ENCODE measurements around the gene TAOK1. TPM values are rescaled to one million over a fixed set of nuclear protein-coding genes. Genes with fewer than 3 reads are reported as not detected.
"Not testable (repeated sequence)": the region's sequence is repeated elsewhere in the genome, so short reads cannot be mapped to it uniquely, and the experiment has no call there.

The TAOK1 gene
- total RNA-seq, 1 donor from 2014 or later, result 36.0 TPM

- Histone ChIP-seq H3K9ac (ENCODE audit: low read depth in 1 of 3, low read length in 3 of 3) (no peak overlapping the region), H3K27me3 (ENCODE audit: control insufficient read depth in 3 of 3, insufficient read depth in 3 of 3, low read length in 3 of 3) (no peaks in the 10 kb centered on the region), H3K27ac (ENCODE audit: low read depth, low read length) (no peak overlapping the region), H3K4me3 (ENCODE audit: low read length in 3 of 3) (no peak overlapping the region), H3K4me1 (ENCODE audit: control insufficient read depth in 3 of 3, insufficient read depth in 3 of 3, low read length in 3 of 3) (peaks cover 0 to 7% (median 4%) of the 10 kb centered on the region in 3 donors), H3K36me3 (ENCODE audit: control insufficient read depth in 3 of 3, insufficient read depth in 3 of 3, low read length in 3 of 3) (peaks cover 0 to 5% (median 0%) of the 10 kb centered on the region in 3 donors), H3K9me3 (ENCODE audit: control insufficient read depth in 3 of 3, low read length in 3 of 3) (no peaks in the 10 kb centered on the region)
These were observed 71.5 kb downstream of the TAOK1 start for GRCh38 chr17:29461483-29462206.

- peaks cover 0 to 8% (median 0%) of the 10 kb centered on the region in 3 donors for H3K36me3 ChIP-seq (ENCODE audit: control insufficient read depth in 3 of 3, insufficient read depth in 3 of 3, low read length in 3 of 3)
- H3K9me3 ChIP-seq (ENCODE audit: control insufficient read depth in 3 of 3, low read length in 3 of 3), result no peaks in the 10 kb centered on the region
- no peaks in the 10 kb centered on the region for H3K27me3 ChIP-seq (ENCODE audit: control insufficient read depth in 3 of 3, insufficient read depth in 3 of 3, low read length in 3 of 3)
- no peak overlapping the region for H3K4me3 ChIP-seq (ENCODE audit: low read length in 3 of 3)
- no peak overlapping the region for H3K9ac ChIP-seq (ENCODE audit: low read depth in 1 of 3, low read length in 3 of 3)
- no peak overlapping the region for H3K27ac ChIP-seq (ENCODE audit: low read depth, low read length)
- H3K4me1 ChIP-seq (ENCODE audit: control insufficient read depth in 3 of 3, insufficient read depth in 3 of 3, low read length in 3 of 3), result no peaks in the 10 kb centered on the region
These were observed 79.1 kb downstream of the TAOK1 start for GRCh38 chr17:29469276-29469675.

GRCh38 chr17:29473437-29473836 is 83.3 kb downstream of the TAOK1 start:
- not testable (repeated sequence) for H3K27me3 ChIP-seq (ENCODE audit: control insufficient read depth in 3 of 3, insufficient read depth in 3 of 3, low read length in 3 of 3); H3K27ac ChIP-seq (ENCODE audit: low read depth, low read length); H3K9me3 ChIP-seq (ENCODE audit: control insufficient read depth in 3 of 3, low read length in 3 of 3); H3K9ac ChIP-seq (ENCODE audit: low read depth in 1 of 3, low read length in 3 of 3); H3K4me1 ChIP-seq (ENCODE audit: control insufficient read depth in 3 of 3, insufficient read depth in 3 of 3, low read length in 3 of 3); H3K36me3 ChIP-seq (ENCODE audit: control insufficient read depth in 3 of 3, insufficient read depth in 3 of 3, low read length in 3 of 3); H3K4me3 ChIP-seq (ENCODE audit: low read length in 3 of 3)

- Histone ChIP-seq H3K4me3 (ENCODE audit: low read length in 3 of 3) (no peak overlapping the region), H3K4me1 (ENCODE audit: control insufficient read depth in 3 of 3, insufficient read depth in 3 of 3, low read length in 3 of 3) (no peaks in the 10 kb centered on the region), H3K27ac (ENCODE audit: low read depth, low read length) (no peak overlapping the region), H3K9me3 (ENCODE audit: control insufficient read depth in 3 of 3, low read length in 3 of 3) (no peaks in the 10 kb centered on the region), H3K36me3 (ENCODE audit: control insufficient read depth in 3 of 3, insufficient read depth in 3 of 3, low read length in 3 of 3) (peaks cover 0 to 11% (median 6%) of the 10 kb centered on the region in 3 donors), H3K9ac (ENCODE audit: low read depth in 1 of 3, low read length in 3 of 3) (no peak overlapping the region), H3K27me3 (ENCODE audit: control insufficient read depth in 3 of 3, insufficient read depth in 3 of 3, low read length in 3 of 3) (no peaks in the 10 kb centered on the region)
These were observed 84.1 kb downstream of the TAOK1 start for GRCh38 chr17:29474297-29474696.

- no peak overlapping the region for H3K27ac ChIP-seq (ENCODE audit: low read depth, low read length)
- no peaks in the 10 kb centered on the region for H3K27me3 ChIP-seq (ENCODE audit: control insufficient read depth in 3 of 3, insufficient read depth in 3 of 3, low read length in 3 of 3)
- no peaks in the 10 kb centered on the region for H3K4me1 ChIP-seq (ENCODE audit: control insufficient read depth in 3 of 3, insufficient read depth in 3 of 3, low read length in 3 of 3)
- no peak overlapping the region for H3K4me3 ChIP-seq (ENCODE audit: low read length in 3 of 3)
- no peaks in the 10 kb centered on the region for H3K9me3 ChIP-seq (ENCODE audit: control insufficient read depth in 3 of 3, low read length in 3 of 3)
- no peak overlapping the region for H3K9ac ChIP-seq (ENCODE audit: low read depth in 1 of 3, low read length in 3 of 3)
- peaks cover 0 to 11% (median 6%) of the 10 kb centered on the region in 3 donors for H3K36me3 ChIP-seq (ENCODE audit: control insufficient read depth in 3 of 3, insufficient read depth in 3 of 3, low read length in 3 of 3)
These were observed 85.7 kb downstream of the TAOK1 start for GRCh38 chr17:29475891-29476290.

- peaks cover 3 to 17% (median 12%) of the 10 kb centered on the region in 3 donors for H3K36me3 ChIP-seq (ENCODE audit: control insufficient read depth in 3 of 3, insufficient read depth in 3 of 3, low read length in 3 of 3)
- not testable (repeated sequence) for H3K4me3 ChIP-seq (ENCODE audit: low read length in 3 of 3); H3K27me3 ChIP-seq (ENCODE audit: control insufficient read depth in 3 of 3, insufficient read depth in 3 of 3, low read length in 3 of 3)
These were observed 90.2 kb downstream of the TAOK1 start for GRCh38 chr17:29480249-29480928.

GRCh38 chr17:29483503-29483902 is 93.3 kb downstream of the TAOK1 start:
- H3K9me3 ChIP-seq (ENCODE audit: control insufficient read depth in 3 of 3, low read length in 3 of 3), result no peaks in the 10 kb centered on the region
- no peak overlapping the region for H3K27ac ChIP-seq (ENCODE audit: low read depth, low read length)
- H3K9ac ChIP-seq (ENCODE audit: low read depth in 1 of 3, low read length in 3 of 3), result no peak overlapping the region
- no peak overlapping the region for H3K4me3 ChIP-seq (ENCODE audit: low read length in 3 of 3)
- no peaks in the 10 kb centered on the region for H3K4me1 ChIP-seq (ENCODE audit: control insufficient read depth in 3 of 3, insufficient read depth in 3 of 3, low read length in 3 of 3)
- H3K27me3 ChIP-seq (ENCODE audit: control insufficient read depth in 3 of 3, insufficient read depth in 3 of 3, low read length in 3 of 3), result no peaks in the 10 kb centered on the region
- H3K36me3 ChIP-seq (ENCODE audit: control insufficient read depth in 3 of 3, insufficient read depth in 3 of 3, low read length in 3 of 3), result peaks cover 3 to 19% (median 13%) of the 10 kb centered on the region in 3 donors

More at GRCh38 chr17:29480249-29480928, 90.2 kb downstream of the TAOK1 start:
- H3K4me1 ChIP-seq (ENCODE audit: control insufficient read depth in 3 of 3, insufficient read depth in 3 of 3, low read length in 3 of 3); H3K9me3 ChIP-seq (ENCODE audit: control insufficient read depth in 3 of 3, low read length in 3 of 3); H3K9ac ChIP-seq (ENCODE audit: low read depth in 1 of 3, low read length in 3 of 3); H3K27ac ChIP-seq (ENCODE audit: low read depth, low read length): not testable (repeated sequence)

- no peaks in the 10 kb centered on the region for H3K9me3 ChIP-seq (ENCODE audit: control insufficient read depth in 3 of 3, low read length in 3 of 3)
- no peak overlapping the region for H3K9ac ChIP-seq (ENCODE audit: low read depth in 1 of 3, low read length in 3 of 3)
- H3K36me3 ChIP-seq (ENCODE audit: control insufficient read depth in 3 of 3, insufficient read depth in 3 of 3, low read length in 3 of 3), result peaks cover 5 to 26% (median 16%) of the 10 kb centered on the region in 3 donors
- no peaks in the 10 kb centered on the region for H3K4me1 ChIP-seq (ENCODE audit: control insufficient read depth in 3 of 3, insufficient read depth in 3 of 3, low read length in 3 of 3)
- H3K27ac ChIP-seq (ENCODE audit: low read depth, low read length), result no peak overlapping the region
- no peaks in the 10 kb centered on the region for H3K27me3 ChIP-seq (ENCODE audit: control insufficient read depth in 3 of 3, insufficient read depth in 3 of 3, low read length in 3 of 3)
- H3K4me3 ChIP-seq (ENCODE audit: low read length in 3 of 3), result no peak overlapping the region
These were observed 104.8 kb downstream of the TAOK1 start for GRCh38 chr17:29495011-29495410.

- no peaks in the 10 kb centered on the region for H3K27me3 ChIP-seq (ENCODE audit: control insufficient read depth in 3 of 3, insufficient read depth in 3 of 3, low read length in 3 of 3)
- no peak overlapping the region for H3K9ac ChIP-seq (ENCODE audit: low read depth in 1 of 3, low read length in 3 of 3)
- no peak overlapping the region for H3K4me3 ChIP-seq (ENCODE audit: low read length in 3 of 3)
- no peak overlapping the region for H3K27ac ChIP-seq (ENCODE audit: low read depth, low read length)
- no peaks in the 10 kb centered on the region for H3K4me1 ChIP-seq (ENCODE audit: control insufficient read depth in 3 of 3, insufficient read depth in 3 of 3, low read length in 3 of 3)
- H3K9me3 ChIP-seq (ENCODE audit: control insufficient read depth in 3 of 3, low read length in 3 of 3), result no peaks in the 10 kb centered on the region
- H3K36me3 ChIP-seq (ENCODE audit: control insufficient read depth in 3 of 3, insufficient read depth in 3 of 3, low read length in 3 of 3), result peaks cover 14 to 35% (median 27%) of the 10 kb centered on the region in 3 donors
These were observed 114.5 kb downstream of the TAOK1 start for GRCh38 chr17:29504711-29505110.

GRCh38 chr17:29505836-29506235 is 115.7 kb downstream of the TAOK1 start:
- Histone ChIP-seq H3K36me3 (ENCODE audit: control insufficient read depth in 3 of 3, insufficient read depth in 3 of 3, low read length in 3 of 3) (peaks cover 11 to 30% (median 26%) of the 10 kb centered on the region in 3 donors), H3K27me3 (ENCODE audit: control insufficient read depth in 3 of 3, insufficient read depth in 3 of 3, low read length in 3 of 3) (no peaks in the 10 kb centered on the region), H3K4me1 (ENCODE audit: control insufficient read depth in 3 of 3, insufficient read depth in 3 of 3, low read length in 3 of 3) (no peaks in the 10 kb centered on the region)

More at GRCh38 chr17:29505836-29506235, 115.7 kb downstream of the TAOK1 start:
- Histone ChIP-seq H3K9ac (ENCODE audit: low read depth in 1 of 3, low read length in 3 of 3) (no peak overlapping the region), H3K27ac (ENCODE audit: low read depth, low read length) (no peak overlapping the region), H3K9me3 (ENCODE audit: control insufficient read depth in 3 of 3, low read length in 3 of 3) (no peaks in the 10 kb centered on the region), H3K4me3 (ENCODE audit: low read length in 3 of 3) (no peak overlapping the region)

All from skeletal muscle tissue (tissue), 4 donors.